HG02885 (cell line): ENCODE results near the gene KRT3.

Source experiments
- ATAC-seq: cut with Tn5 transposase; IDR thresholded peaks from one replicate; pipeline ENCODE4 v1.9.1; 2021; ENCODE audit warnings: mild to moderate bottlenecking; ENCODE audit not compliant: unreplicated experiment, poor library complexity

KRT3 gene

DNA sequence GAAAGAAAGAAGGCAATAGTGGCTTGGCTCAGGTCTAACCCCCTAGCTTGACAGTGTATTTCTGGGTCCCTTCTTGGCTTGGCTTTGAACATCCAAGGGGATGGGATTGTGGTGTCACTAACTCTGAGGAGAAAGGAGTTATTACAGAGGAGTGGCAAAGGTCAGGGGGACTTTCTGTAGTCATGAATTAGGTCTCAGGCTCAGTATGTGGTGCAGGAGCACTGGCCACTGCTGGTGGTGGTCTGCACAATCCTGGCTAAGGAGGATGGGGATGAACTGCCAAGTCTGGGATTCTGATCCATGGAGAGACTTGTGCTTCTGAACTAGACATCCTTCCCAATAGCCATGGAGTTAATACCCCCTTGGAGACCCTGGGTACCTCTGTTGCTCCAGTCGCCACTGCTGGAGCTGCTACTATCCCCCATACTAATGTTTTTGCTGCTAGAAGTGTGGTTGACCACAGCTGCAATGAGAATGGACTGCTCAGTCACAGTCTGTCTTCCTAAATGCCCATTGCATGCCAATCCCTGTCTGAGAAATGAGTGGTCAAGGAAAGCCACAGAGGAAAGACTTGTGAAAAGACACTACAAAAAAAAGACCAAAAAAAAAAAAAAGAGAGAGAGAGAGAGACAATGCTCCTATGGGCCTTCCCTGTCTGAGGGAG, 51.3 kb downstream of the KRT3 start:
- ATAC-seq: no peak

DNA sequence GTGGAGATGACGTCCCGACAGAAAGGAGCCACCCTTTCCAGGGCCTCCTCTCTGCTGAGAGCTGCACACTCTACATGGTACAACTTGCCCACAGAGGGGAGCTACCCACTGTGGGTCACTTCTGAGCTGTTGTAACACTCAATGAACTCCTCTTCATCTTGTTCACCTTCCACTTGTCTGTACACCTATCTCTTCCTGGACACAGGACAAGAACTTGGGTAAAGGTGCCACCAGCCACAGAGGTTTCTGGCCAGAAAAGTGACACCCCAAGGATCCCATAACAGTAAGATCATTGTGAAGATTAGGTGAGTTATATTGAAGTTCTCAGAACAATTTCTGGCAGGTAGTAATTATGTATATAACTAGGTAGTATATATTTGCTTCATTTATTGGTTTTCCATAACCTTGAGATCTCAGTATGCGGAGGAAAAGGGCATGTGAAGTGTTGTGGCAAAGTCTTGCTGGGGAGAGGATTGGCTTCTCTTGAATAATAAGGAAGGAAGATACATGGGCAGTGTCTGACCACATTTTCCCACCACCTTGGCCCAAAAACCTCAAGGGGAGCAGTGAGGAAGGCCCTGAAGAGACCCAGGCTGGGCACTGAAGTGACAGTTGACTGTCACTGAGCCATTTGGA, 53.0 kb downstream of the KRT3 start:
- no peak for ATAC-seq

DNA sequence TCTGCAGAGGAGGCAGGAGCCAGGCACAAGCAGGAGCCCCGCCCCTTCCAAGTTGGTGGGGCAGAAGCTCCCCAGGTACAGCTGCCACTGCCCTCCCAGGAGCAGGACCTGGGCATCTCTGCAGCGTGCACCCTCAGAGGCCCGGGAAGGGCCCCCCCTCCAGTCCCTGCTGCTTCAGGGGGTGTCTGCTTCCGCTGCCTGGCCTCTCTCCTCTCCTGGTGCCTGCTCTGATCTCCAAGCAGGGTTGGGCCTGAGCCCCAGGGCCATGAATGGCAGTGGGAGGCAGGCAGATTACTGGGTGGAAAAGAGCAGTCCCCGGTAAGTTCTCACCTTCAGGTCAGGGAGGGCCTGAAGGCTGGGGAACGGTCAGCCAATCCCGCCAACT, 53.7 kb downstream of the KRT3 start:
- no peak for ATAC-seq

DNA sequence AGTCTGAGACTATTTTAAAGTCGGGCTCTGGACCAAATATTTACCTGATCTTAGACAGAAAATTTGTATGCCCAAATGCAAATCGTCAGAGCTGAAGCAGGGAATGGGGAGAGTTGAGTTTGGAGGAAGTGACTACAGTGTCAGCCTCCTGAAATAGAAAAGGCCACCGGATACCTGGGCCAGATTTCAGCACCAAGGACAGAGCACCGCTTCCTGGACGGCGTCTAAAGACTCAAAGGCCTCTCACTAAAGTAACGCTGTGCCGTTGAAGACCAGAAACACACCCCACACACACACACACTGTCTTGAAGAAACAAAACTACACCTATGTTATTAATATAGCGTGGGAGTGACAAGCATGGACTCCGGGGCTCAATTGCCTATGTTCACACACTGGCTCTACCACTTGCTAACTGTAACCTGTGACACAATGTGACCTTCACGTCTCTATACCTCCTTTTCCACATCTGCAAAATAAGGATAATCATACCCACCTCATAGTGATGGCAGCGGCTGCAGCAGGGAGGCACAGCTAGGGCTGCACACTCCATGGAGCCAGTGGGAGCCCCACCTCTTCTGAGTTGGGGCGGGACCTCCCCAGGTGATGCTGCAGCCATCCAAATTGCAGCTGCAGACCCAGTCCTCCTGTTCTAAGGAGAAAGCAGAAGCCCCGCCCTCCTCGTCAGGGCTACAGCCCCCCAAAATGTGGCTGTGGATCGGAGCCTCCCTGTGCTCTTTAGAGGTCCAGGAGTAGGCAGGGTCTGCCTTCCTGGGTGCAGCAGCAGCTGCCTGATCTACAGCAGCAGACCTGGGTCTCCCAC, 54.3 kb downstream of the KRT3 start:
- ATAC-seq: no peak

DNA sequence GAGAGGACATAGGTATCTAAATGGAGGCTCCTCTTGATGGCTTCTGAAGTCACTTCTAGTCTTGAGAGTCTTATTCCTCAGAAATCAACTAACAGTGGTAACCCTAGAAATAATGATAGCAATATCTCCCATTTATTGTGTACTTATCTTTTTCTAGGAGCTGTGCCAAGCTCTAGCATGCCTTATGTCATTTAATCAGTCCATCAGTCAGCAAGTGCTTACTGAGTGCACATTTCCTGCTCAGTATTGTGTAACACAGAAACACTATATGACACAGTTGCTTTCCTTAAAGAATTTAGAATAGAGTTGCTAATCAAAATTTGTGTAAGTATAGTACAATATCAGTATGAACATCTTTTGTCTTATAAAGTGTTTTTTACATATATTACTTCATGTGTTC, 55.3 kb downstream of the KRT3 start:
- no peak for ATAC-seq

DNA sequence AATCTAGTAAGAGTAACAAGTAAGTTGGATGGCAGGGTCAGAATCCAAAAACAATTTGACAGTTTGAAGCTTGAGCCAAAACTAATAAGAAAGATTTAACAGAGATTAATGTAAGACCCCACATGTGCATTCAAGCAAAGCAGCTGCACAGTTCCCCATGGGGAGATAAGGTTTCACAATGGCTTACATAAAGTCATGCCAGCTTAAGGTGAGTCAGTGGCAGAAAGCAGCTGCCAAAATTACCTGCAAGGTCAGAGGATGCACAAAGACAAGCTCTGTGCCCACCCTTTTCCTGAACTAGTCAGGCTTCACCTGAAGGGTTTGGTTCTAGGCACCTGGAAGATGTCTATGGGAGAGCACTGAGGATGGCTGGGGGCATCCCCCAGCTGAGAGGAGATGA, 56.0 kb downstream of the KRT3 start:
- no peak for ATAC-seq
